WTC11 (cell line): ENCODE measurements around the gene DMD. TPM values are rescaled to one million over a fixed set of nuclear protein-coding genes. Genes with fewer than 3 reads are reported as not detected.

ENCODE experiments used
- ATAC-seq: fragments of 200-7000 bp; cut with Tn5 transposase; 2 replicates; pipeline ENCODE4 v1.10.0; 2021; ENCODE audit warnings: mild to moderate bottlenecking, moderate library complexity
- CTCF ChIA-PET: fragments of 300-600 bp; sonication (Branson Sonifier 250); formaldehyde crosslinking; loops from one replicate; lab custom pipeline; 2021; ENCODE audit warnings: antibody characterized with exemption; lab: Charles Lee
- POLR2A ChIA-PET: fragments of 350-600 bp; sonication (Branson Sonifier 250); formaldehyde crosslinking; loops from one replicate; lab custom pipeline; 2021; ENCODE audit warnings: antibody characterized with exemption; lab: Charles Lee
- DNase-seq: peaks from one replicate; pipeline ENCODE4 v3.0.0; 2021; ENCODE audit warnings: low spot score
- H3K27ac Mint-ChIP-seq: 2 replicates; pipeline ENCODE4 v1.8.0; 2021; ENCODE audit warnings: mixed read lengths
- H3K27me3 Mint-ChIP-seq: 2 replicates; pipeline ENCODE4 v1.8.0; 2021; ENCODE audit warnings: low read depth, mild to moderate bottlenecking, moderate library complexity, mixed read lengths
- H3K36me3 Mint-ChIP-seq: 2 replicates; pipeline ENCODE4 v1.8.0; 2021; ENCODE audit warnings: mixed read lengths
- H3K4me1 Mint-ChIP-seq: 2 replicates; pipeline ENCODE4 v1.8.0; 2022; ENCODE audit warnings: mixed read lengths
- H3K4me3 Mint-ChIP-seq: 2 replicates; pipeline ENCODE4 v1.8.0; 2021; ENCODE audit warnings: mild to moderate bottlenecking, moderate library complexity, mixed read lengths
- H3K9me3 Mint-ChIP-seq: 2 replicates; pipeline ENCODE4 v1.8.0; 2021; ENCODE audit warnings: mixed read lengths
- JAZF1 ChIP-seq: fragments of 250-450 bp; sonication (Bioruptor Pico); IDR thresholded peaks from 2 replicates; pipeline ENCODE4 v1.9.0; 2021; ENCODE audit warnings: moderate library complexity, mild to moderate bottlenecking, inconsistent platforms
- SMAD3 ChIP-seq: sonication (generic); formaldehyde crosslinking; IDR thresholded peaks from 2 replicates; pipeline ENCODE4 v1.8.0; 2022; ENCODE audit warnings: missing genetic modification reagents, mild to moderate bottlenecking, borderline replicate concordance
- TEAD1 ChIP-seq: sonication (generic); formaldehyde crosslinking; IDR thresholded peaks from 2 replicates; pipeline ENCODE4 v1.8.0; 2022; ENCODE audit warnings: mild to moderate bottlenecking, missing genetic modification reagents
- TP53 ChIP-seq: sonication (generic); formaldehyde crosslinking; IDR thresholded peaks from 2 replicates; pipeline ENCODE4 v1.8.1; 2023; ENCODE audit warnings: mild to moderate bottlenecking, missing genetic modification reagents
- ZBTB21 ChIP-seq: sonication (generic); formaldehyde crosslinking; IDR thresholded peaks from 2 replicates; pipeline ENCODE4 v1.8.1; 2023; ENCODE audit warnings: mild to moderate bottlenecking, missing genetic modification reagents, borderline replicate concordance
- ZNF121 ChIP-seq: sonication (generic); formaldehyde crosslinking; IDR thresholded peaks from 2 replicates; pipeline ENCODE4 v1.8.0; 2023; ENCODE audit warnings: missing genetic modification reagents
- ZNF423 ChIP-seq: fragments of 250-450 bp; sonication (Bioruptor Pico); IDR thresholded peaks from 2 replicates; pipeline ENCODE4 v2.1.2; 2022; ENCODE audit warnings: mild to moderate bottlenecking, moderate library complexity
- total RNA-seq: library from RNA; stranded (reverse); gene quantifications from 3 replicates; pipeline ENCODE4 v1.2.3, GENCODE V29; 2021
- TF ChIP-seq, protein P1 (sequence below): sonication (generic); formaldehyde crosslinking; IDR thresholded peaks from 2 replicates; pipeline ENCODE4 v1.8.1; 2023; ENCODE audit warnings: mild to moderate bottlenecking, missing genetic modification reagents, borderline replicate concordance
- TF ChIP-seq, protein P2 (sequence below): sonication (generic); formaldehyde crosslinking; IDR thresholded peaks from 2 replicates; pipeline ENCODE4 v1.8.1; 2023; ENCODE audit warnings: mild to moderate bottlenecking, moderate library complexity, missing genetic modification reagents
- TF ChIP-seq, protein P3 (sequence below): fragments of 250-450 bp; sonication (Bioruptor Pico); IDR thresholded peaks from 2 replicates; pipeline ENCODE4 v1.8.0; 2021; ENCODE audit warnings: mild to moderate bottlenecking
- TF ChIP-seq, protein P4 (sequence below): sonication (generic); formaldehyde crosslinking; conservative IDR thresholded peaks from 2 replicates; pipeline ENCODE4 v1.8.1; 2023; ENCODE audit warnings: mild to moderate bottlenecking, low read depth, missing genetic modification reagents, moderate library complexity
- TF ChIP-seq, protein P5 (sequence below): sonication (generic); formaldehyde crosslinking; IDR thresholded peaks from 2 replicates; pipeline ENCODE4 v1.8.1; 2022; ENCODE audit warnings: mild to moderate bottlenecking, moderate library complexity, missing genetic modification reagents
- TF ChIP-seq, protein P6 (sequence below): sonication (generic); formaldehyde crosslinking; IDR thresholded peaks from 2 replicates; pipeline ENCODE4 v1.8.1; 2023; ENCODE audit warnings: mild to moderate bottlenecking, missing genetic modification reagents, moderate library complexity
- TF ChIP-seq, protein P7 (sequence below): sonication (generic); formaldehyde crosslinking; IDR thresholded peaks from 2 replicates; pipeline ENCODE4 v1.8.0; 2022; ENCODE audit warnings: missing genetic modification reagents
- TF ChIP-seq, protein P8 (sequence below): sonication (generic); formaldehyde crosslinking; conservative IDR thresholded peaks from 2 replicates; pipeline ENCODE4 v1.8.1; 2022; ENCODE audit warnings: mild to moderate bottlenecking, missing genetic modification reagents

The DMD gene
- total RNA-seq, 1 experiment from 2014 or later, result 9.1 TPM

DNA sequence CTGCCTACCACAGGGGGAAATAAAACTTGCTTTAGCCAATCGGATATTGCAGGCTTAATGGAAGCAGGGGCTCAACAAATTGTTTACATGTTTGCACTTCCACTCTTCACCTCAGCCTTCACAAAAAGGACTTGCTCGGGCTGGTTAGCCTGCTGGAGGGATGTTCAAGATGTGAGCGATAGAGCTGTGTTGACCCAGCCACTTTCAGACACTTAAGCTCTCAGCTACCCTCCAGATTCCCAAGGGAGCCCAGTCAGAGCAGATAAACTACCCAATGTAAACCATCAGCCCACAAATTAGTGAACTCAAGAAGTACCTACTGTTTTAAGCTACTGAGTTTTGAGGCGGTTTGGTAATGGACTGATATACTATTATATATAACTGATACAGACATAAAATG is 1631.1 kb downstream of the DMD start:
- no peak overlapping the region for H3K27ac Mint-ChIP-seq
- peak; percentile 75 for ATAC-seq
- TF ChIP-seq, protein P1, sequence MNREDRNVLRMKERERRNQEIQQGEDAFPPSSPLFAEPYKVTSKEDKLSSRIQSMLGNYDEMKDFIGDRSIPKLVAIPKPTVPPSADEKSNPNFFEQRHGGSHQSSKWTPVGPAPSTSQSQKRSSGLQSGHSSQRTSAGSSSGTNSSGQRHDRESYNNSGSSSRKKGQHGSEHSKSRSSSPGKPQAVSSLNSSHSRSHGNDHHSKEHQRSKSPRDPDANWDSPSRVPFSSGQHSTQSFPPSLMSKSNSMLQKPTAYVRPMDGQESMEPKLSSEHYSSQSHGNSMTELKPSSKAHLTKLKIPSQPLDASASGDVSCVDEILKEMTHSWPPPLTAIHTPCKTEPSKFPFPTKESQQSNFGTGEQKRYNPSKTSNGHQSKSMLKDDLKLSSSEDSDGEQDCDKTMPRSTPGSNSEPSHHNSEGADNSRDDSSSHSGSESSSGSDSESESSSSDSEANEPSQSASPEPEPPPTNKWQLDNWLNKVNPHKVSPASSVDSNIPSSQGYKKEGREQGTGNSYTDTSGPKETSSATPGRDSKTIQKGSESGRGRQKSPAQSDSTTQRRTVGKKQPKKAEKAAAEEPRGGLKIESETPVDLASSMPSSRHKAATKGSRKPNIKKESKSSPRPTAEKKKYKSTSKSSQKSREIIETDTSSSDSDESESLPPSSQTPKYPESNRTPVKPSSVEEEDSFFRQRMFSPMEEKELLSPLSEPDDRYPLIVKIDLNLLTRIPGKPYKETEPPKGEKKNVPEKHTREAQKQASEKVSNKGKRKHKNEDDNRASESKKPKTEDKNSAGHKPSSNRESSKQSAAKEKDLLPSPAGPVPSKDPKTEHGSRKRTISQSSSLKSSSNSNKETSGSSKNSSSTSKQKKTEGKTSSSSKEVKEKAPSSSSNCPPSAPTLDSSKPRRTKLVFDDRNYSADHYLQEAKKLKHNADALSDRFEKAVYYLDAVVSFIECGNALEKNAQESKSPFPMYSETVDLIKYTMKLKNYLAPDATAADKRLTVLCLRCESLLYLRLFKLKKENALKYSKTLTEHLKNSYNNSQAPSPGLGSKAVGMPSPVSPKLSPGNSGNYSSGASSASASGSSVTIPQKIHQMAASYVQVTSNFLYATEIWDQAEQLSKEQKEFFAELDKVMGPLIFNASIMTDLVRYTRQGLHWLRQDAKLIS (CRISPR knock-in tag), result no peak
- TF ChIP-seq ZNF121 (CRISPR knock-in tag) (no peak), SMAD3 (CRISPR knock-in tag) (no peak), JAZF1 (no peak), ZNF423 (CRISPR knock-in tag) (no peak), TP53 (no peak), TEAD1 (no peak), ZBTB21 (no peak)
- TF ChIP-seq, protein P2, sequence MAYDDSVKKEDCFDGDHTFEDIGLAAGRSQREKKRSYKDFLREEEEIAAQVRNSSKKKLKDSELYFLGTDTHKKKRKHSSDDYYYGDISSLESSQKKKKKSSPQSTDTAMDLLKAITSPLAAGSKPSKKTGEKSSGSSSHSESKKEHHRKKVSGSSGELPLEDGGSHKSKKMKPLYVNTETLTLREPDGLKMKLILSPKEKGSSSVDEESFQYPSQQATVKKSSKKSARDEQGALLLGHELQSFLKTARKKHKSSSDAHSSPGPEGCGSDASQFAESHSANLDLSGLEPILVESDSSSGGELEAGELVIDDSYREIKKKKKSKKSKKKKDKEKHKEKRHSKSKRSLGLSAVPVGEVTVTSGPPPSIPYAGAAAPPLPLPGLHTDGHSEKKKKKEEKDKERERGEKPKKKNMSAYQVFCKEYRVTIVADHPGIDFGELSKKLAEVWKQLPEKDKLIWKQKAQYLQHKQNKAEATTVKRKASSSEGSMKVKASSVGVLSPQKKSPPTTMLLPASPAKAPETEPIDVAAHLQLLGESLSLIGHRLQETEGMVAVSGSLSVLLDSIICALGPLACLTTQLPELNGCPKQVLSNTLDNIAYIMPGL (CRISPR knock-in tag), result no peak
- TF ChIP-seq, protein P3, sequence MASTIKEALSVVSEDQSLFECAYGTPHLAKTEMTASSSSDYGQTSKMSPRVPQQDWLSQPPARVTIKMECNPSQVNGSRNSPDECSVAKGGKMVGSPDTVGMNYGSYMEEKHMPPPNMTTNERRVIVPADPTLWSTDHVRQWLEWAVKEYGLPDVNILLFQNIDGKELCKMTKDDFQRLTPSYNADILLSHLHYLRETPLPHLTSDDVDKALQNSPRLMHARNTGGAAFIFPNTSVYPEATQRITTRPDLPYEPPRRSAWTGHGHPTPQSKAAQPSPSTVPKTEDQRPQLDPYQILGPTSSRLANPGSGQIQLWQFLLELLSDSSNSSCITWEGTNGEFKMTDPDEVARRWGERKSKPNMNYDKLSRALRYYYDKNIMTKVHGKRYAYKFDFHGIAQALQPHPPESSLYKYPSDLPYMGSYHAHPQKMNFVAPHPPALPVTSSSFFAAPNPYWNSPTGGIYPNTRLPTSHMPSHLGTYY (CRISPR knock-in tag), result no peak
- TF ChIP-seq, protein P4, sequence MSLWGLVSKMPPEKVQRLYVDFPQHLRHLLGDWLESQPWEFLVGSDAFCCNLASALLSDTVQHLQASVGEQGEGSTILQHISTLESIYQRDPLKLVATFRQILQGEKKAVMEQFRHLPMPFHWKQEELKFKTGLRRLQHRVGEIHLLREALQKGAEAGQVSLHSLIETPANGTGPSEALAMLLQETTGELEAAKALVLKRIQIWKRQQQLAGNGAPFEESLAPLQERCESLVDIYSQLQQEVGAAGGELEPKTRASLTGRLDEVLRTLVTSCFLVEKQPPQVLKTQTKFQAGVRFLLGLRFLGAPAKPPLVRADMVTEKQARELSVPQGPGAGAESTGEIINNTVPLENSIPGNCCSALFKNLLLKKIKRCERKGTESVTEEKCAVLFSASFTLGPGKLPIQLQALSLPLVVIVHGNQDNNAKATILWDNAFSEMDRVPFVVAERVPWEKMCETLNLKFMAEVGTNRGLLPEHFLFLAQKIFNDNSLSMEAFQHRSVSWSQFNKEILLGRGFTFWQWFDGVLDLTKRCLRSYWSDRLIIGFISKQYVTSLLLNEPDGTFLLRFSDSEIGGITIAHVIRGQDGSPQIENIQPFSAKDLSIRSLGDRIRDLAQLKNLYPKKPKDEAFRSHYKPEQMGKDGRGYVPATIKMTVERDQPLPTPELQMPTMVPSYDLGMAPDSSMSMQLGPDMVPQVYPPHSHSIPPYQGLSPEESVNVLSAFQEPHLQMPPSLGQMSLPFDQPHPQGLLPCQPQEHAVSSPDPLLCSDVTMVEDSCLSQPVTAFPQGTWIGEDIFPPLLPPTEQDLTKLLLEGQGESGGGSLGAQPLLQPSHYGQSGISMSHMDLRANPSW, result no peak
- TF ChIP-seq, protein P5, sequence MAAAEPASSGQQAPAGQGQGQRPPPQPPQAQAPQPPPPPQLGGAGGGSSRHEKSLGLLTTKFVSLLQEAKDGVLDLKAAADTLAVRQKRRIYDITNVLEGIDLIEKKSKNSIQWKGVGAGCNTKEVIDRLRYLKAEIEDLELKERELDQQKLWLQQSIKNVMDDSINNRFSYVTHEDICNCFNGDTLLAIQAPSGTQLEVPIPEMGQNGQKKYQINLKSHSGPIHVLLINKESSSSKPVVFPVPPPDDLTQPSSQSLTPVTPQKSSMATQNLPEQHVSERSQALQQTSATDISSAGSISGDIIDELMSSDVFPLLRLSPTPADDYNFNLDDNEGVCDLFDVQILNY (CRISPR knock-in tag), result no peak
- TF ChIP-seq, protein P6, sequence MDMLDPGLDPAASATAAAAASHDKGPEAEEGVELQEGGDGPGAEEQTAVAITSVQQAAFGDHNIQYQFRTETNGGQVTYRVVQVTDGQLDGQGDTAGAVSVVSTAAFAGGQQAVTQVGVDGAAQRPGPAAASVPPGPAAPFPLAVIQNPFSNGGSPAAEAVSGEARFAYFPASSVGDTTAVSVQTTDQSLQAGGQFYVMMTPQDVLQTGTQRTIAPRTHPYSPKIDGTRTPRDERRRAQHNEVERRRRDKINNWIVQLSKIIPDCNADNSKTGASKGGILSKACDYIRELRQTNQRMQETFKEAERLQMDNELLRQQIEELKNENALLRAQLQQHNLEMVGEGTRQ (CRISPR knock-in tag), result no peak
- TF ChIP-seq, protein P7, sequence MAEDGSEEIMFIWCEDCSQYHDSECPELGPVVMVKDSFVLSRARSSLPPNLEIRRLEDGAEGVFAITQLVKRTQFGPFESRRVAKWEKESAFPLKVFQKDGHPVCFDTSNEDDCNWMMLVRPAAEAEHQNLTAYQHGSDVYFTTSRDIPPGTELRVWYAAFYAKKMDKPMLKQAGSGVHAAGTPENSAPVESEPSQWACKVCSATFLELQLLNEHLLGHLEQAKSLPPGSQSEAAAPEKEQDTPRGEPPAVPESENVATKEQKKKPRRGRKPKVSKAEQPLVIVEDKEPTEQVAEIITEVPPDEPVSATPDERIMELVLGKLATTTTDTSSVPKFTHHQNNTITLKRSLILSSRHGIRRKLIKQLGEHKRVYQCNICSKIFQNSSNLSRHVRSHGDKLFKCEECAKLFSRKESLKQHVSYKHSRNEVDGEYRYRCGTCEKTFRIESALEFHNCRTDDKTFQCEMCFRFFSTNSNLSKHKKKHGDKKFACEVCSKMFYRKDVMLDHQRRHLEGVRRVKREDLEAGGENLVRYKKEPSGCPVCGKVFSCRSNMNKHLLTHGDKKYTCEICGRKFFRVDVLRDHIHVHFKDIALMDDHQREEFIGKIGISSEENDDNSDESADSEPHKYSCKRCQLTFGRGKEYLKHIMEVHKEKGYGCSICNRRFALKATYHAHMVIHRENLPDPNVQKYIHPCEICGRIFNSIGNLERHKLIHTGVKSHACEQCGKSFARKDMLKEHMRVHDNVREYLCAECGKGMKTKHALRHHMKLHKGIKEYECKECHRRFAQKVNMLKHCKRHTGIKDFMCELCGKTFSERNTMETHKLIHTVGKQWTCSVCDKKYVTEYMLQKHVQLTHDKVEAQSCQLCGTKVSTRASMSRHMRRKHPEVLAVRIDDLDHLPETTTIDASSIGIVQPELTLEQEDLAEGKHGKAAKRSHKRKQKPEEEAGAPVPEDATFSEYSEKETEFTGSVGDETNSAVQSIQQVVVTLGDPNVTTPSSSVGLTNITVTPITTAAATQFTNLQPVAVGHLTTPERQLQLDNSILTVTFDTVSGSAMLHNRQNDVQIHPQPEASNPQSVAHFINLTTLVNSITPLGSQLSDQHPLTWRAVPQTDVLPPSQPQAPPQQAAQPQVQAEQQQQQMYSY (CRISPR knock-in tag), result no peak
- TF ChIP-seq, protein P8, sequence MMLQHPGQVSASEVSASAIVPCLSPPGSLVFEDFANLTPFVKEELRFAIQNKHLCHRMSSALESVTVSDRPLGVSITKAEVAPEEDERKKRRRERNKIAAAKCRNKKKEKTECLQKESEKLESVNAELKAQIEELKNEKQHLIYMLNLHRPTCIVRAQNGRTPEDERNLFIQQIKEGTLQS (CRISPR knock-in tag), result no peak

More for the DNA sequence above, 1631.1 kb downstream of the DMD start:
- peaks cover 6% of the 10 kb centered on the region; the same call in 1 of the 2 replicates for H3K9me3 Mint-ChIP-seq
- no peak overlapping the region for H3K4me3 Mint-ChIP-seq
- ChIA-PET POLR2A (no interaction called here), CTCF (no interaction called here)
- H3K36me3 Mint-ChIP-seq, result no peaks in the 10 kb centered on the region
- peaks cover 13% of the 10 kb centered on the region for H3K4me1 Mint-ChIP-seq
- no peak for DNase-seq
- H3K27me3 Mint-ChIP-seq, result no peaks in the 10 kb centered on the region
